ENCODE results near the gene IMPDH1. TPM values are rescaled to one million over a fixed set of nuclear protein-coding genes. Genes with fewer than 3 reads are reported as not detected.
A peak's percentile ranks its signal among the peaks of the same experiment; 100 is the strongest.

The IMPDH1 gene
- total and polyA plus RNA-seq, 11 donors = 12.3 to 65.3 (median 23.6) TPM

GRCh38 chr7:128453836-128454804, 44.3 kb upstream of the IMPDH1 start:
- Histone ChIP-seq H3K27ac (peak overlapping the region; percentile 86 to 99 (median 92)), H3K36me3 (peaks cover 0 to 7% (median 5%) of the 10 kb centered on the region in 9 donors), H3K4me3 (peak overlapping the region in 10 of 12 donors; percentile 6 to 91 (median 74)), H3K9me3 (no peaks in the 10 kb centered on the region), H3K4me1 (peaks cover 6 to 47% (median 33%) of the 10 kb centered on the region in 12 donors), H3K27me3 (no peaks in the 10 kb centered on the region)
- peak; percentile 88 to 97 (median 91) for DNase-seq
- ATAC-seq = peak; percentile 87 to 90 (median 90)
- TF ChIP-seq POLR2A (IDR thresholded peaks at IDR 0.05) (peak in 1 of 2 donors; percentile 48), CTCF (IDR thresholded peaks at IDR 0.05) (no peak)
- 11 to 16% (median 15%) methylated on average over 18 to 23 of the region's 23 CpGs for WGBS, 4 donors
- intact Hi-C loops (cut with DNase I) = loop anchor here in 1 of 10 donors (10.0 kb wide), 1 partner anchor 49 kb away; the partner anchor contains the start of gene IMPDH1

DNA sequence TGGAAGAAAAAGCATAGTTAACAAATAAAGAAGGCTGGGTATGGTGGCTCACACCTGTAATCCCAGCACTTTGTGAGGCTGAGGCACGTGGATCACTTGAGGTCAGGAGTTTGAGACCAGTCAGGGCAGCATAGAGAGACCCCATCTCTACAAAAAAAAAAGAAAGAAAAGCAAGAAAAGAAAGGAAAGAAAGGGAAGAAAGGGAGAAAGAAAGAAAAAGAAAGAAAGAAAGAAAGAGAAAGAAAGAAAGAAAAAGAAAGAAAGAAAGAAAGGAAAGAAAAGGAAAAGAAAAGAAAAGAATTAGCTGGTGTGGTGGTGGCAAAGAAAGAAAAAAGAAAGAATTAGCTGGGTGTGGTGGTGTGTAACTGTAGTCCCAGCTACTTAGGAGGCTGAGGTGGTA, 42.8 kb upstream of the IMPDH1 start:
- intact Hi-C loops (cut with DNase I) = loop anchor here in 1 of 10 donors (10.0 kb wide), 1 partner anchor 48 kb away; the partner anchor contains the start of gene IMPDH1
- 71 to 87% (median 84%) methylated on average over 1 of the region's 1 CpG for WGBS, 4 donors
- Histone ChIP-seq H3K36me3 (peaks cover 0 to 5% (median 2%) of the 10 kb centered on the region in 9 donors), H3K27me3 (no peaks in the 10 kb centered on the region), H3K9me3 (no peaks in the 10 kb centered on the region), H3K4me3 (no peak overlapping the region), H3K4me1 (peaks cover 6 to 43% (median 30%) of the 10 kb centered on the region in 12 donors), H3K27ac (peak overlapping the region in 4 of 12 donors; percentile 28 to 99 (median 96))
- ATAC-seq (no peak), DNase-seq (no peak)
- TF ChIP-seq POLR2A (IDR thresholded peaks at IDR 0.05) (no peak), CTCF (IDR thresholded peaks at IDR 0.05) (no peak)

GRCh38 chr7:128450913-128451312, 41.1 kb upstream of the IMPDH1 start:
- Histone ChIP-seq H3K36me3 (no peaks in the 10 kb centered on the region), H3K9me3 (no peaks in the 10 kb centered on the region), H3K4me1 (peaks cover 0 to 32% (median 18%) of the 10 kb centered on the region in 12 donors), H3K4me3 (no peak overlapping the region), H3K27me3 (no peaks in the 10 kb centered on the region), H3K27ac (peak overlapping the region in 9 of 12 donors; percentile 5 to 63 (median 41))
- WGBS, 4 donors = 92 to 95% (median 94%) methylated on average over 5 of the region's 5 CpGs
- intact Hi-C loops (cut with DNase I) = loop anchor here in 1 of 10 donors (10.0 kb wide), 1 partner anchor 46 kb away; the partner anchor contains the start of gene IMPDH1
- DNase-seq (no peak), ATAC-seq (no peak)
- no peak for TF ChIP-seq CTCF (IDR thresholded peaks at IDR 0.05)
- no peak for TF ChIP-seq POLR2A (IDR thresholded peaks at IDR 0.05)

DNA sequence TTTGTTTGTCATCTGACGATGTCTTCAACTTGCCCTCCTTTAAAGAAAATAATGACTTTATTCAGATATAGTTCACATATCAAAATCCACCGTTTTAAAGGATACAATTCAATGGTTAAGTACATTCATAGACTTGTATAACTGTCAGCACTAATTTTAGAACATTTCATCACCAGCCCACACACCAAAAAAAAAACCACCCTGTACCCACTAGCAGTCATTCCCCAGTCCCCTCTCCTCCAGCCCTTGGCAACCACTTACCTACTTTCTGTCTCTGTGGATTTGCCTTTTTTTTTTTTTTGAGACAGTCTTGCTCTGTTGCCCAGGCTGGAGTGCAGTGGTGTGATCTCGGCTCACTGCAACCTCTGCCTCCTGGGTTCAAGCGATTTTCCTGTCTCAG, 40.6 kb upstream of the IMPDH1 start:
- intact Hi-C loops (cut with DNase I) = loop anchor here in 1 of 10 donors (10.0 kb wide), 1 partner anchor 46 kb away; the partner anchor contains the start of gene IMPDH1
- H3K27ac ChIP-seq = peak overlapping the region in 9 of 12 donors; percentile 5 to 63 (median 42)
- H3K4me3 ChIP-seq = no peak overlapping the region

More for the DNA sequence above, 40.6 kb upstream of the IMPDH1 start:
- no peak for TF ChIP-seq CTCF (IDR thresholded peaks at IDR 0.05)
- TF ChIP-seq POLR2A (IDR thresholded peaks at IDR 0.05) = no peak
- no peaks in the 10 kb centered on the region for H3K27me3 ChIP-seq
- no peak for DNase-seq
- 51 to 60% (median 54%) methylated on average over 4 of the region's 4 CpGs for WGBS, 4 donors
- H3K9me3 ChIP-seq = no peaks in the 10 kb centered on the region
- H3K36me3 ChIP-seq = no peaks in the 10 kb centered on the region
- H3K4me1 ChIP-seq = peaks cover 0 to 31% (median 18%) of the 10 kb centered on the region in 12 donors
- ATAC-seq = no peak
